Hematopoietic multipotent progenitor cell treated with erythropoietin and hydrocortisone succinate and interleukin-3 and kit ligand, for 17 days (in vitro differentiated cells): ENCODE data around the gene ZNF780B.
"Not testable (repeated sequence)": the region's sequence is repeated elsewhere in the genome, so short reads cannot be mapped to it uniquely, and the experiment has no call there.

Source experiments
- DNase-seq: peaks from one replicate; pipeline ENCODE4 v3.0.0-alpha.2; 2015; ENCODE audit warnings: low spot score

The ZNF780B gene

GRCh38 chr19:40038047-40038446 is 18.0 kb downstream of the ZNF780B start:
- not testable (repeated sequence) for DNase-seq

DNA sequence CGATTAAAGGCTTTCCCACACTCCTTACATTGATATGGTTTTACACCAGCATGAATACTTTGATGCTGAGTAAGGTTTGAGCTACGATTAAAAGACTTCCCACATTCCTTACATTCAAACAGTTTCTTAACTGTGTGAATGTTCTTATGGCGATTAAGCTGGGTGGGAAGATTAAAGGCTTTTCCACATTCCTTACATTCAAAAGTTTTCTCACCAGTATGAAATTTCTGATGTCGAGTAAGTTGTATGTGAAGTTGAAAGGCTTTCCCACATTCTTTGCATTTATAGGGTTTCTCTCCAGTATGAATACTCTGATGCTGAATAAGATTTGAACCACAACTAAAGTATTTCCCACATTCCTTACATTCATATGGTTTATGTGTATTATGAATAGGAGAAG is 20.0 kb downstream of the ZNF780B start:
- no peak for DNase-seq

- no peak for DNase-seq
These were observed 22.0 kb downstream of the ZNF780B start for GRCh38 chr19:40033989-40034560.

- no peak for DNase-seq
These were observed 29.4 kb downstream of the ZNF780B start for GRCh38 chr19:40026597-40026970.

GRCh38 chr19:40025938-40026596 is 30.0 kb downstream of the ZNF780B start:
- no peak for DNase-seq

GRCh38 chr19:40023969-40024368 is 32.1 kb downstream of the ZNF780B start:
- no peak for DNase-seq

DNA sequence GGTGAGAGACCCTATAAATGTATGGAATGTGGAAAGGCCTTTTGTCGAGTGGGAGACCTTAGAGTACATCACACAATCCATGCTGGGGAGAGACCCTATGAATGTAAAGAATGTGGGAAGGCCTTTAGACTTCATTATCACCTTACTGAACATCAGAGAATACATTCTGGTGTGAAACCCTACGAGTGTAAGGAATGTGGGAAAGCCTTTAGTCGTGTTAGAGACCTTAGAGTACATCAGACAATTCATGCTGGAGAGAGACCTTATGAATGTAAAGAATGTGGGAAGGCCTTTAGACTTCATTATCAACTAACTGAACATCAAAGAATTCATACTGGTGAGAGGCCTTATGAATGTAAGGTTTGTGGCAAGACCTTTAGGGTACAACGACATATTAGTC is 42.0 kb downstream of the ZNF780B start:
- no peak for DNase-seq

- no peak for DNase-seq
These were observed 46.4 kb downstream of the ZNF780B start for GRCh38 chr19:40009674-40010073.

- no peak for DNase-seq
These were observed 49.7 kb downstream of the ZNF780B start for GRCh38 chr19:40006273-40006691.

DNA sequence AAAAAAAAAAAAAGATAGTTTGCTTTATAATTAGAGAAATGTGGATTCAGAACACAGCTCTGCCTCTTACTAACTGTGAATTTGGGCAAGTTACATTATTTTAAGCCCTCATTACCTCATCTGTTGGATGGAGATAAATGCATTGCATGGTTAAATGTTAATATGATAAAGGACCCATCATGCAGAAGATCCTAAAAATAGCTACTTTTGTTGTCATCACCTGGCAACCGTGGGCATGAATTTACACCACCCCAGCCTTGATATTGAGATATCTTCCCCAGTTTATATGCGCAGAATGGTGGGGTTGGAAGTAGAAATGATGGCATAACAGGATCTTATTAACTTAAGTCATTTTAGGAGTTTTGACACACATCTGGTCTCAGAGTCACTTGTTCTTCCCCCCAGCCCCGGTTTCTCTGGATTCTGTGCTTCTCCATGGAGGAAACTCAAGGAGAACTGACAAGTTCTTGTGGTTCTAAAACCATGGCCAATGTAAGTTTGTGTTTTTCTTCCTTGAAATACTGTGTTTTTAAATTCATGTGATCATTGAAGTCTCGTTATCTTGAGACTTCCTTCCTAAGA is 50.2 kb downstream of the ZNF780B start:
- DNase-seq = no peak

DNA sequence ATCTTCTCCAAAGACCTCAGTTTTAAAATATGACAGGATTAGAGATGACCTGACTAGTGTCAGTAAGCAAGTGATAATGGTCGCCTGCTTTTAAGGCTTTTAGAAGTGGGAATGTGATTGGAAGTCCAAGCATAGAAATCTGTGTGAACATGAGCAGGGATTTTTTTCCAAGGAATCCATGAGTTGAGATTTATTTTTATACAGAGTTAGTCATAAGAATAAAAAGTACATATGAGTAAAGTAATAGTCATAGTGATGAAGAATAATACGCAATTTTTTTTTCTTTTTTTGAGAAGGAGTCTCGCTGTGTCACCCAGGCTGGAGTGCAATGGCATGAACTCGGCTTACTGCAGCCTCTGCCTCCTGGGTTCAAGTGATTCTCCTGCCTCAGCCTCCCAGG is 57.5 kb downstream of the ZNF780B start:
- DNase-seq = no peak

- DNase-seq = no peak
These were observed 58.3 kb downstream of the ZNF780B start for GRCh38 chr19:39997638-39998216.

DNA sequence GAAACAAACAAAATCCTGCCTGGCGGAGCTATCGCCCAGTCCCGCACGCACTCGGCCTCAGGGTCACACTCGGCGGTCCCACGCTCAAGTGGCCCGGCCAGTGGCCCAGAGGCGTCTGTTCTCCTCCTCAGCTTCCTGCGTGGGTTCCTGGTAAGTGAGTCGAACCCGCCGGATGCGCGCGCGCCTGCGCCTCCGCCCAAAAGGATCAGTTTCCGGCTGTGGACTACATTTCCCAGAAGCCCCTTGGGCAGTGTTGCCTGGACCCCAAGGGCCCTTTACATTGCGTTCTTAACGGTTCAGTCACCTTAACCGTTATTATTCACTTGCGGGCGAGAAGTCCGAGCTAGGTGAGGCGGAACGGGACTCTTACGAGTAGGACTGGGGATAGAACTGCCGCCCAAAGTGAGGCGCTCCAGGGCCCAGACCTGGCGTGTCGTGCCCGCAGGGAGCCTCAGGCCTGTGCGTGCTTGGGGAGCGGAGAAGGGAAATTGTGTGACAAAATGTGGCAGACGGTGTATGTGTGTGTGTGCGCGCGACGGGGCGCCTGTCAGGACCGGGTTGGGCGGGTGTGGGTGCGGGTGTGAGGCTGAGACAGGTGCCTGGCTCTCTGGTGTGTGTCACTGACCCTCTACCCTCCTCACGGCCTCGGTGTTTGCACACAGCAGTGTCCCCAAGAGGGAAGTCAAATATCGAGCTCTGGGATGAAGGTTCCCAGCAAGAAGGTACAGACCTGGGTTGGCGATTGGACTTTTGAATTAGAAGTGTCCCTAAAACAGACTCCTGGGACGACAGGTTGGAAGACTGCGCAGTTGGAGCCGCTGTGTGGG is 59.0 kb downstream of the ZNF780B start, which contains the start of gene ZNF546:
ZNF546 (plus strand) TSS at position 250 of the 827 bp plus-strand sequence. CDS start 1,267 bp downstream, outside the sequence.
- peak; percentile 84 for DNase-seq

DNA sequence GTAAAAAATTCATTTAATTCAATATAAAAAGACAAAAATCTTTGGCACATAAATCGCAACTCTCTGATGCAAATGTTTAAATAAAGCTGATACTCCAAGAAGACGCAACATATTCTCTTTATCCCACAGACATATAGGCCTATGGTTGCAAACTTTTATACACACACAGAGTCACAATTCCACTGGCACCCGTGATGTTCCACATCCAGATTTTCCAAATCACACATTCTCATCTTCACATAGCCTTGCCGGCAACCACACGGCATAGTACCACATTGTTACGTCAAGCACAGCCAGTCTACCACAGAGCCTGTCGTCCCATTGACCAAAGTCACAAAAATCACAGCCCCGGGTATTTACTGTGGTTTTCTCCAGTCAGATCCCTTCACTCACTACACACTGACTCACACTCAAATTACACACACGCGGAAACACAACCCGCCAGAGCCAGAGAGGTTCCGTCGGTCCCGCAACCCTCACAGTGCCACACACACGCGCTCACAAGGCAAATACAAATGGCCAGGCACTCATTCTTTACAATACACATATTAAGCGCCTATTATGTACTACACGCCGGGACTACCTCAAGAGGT is 59.7 kb downstream of the ZNF780B start:
- DNase-seq = no peak

- no peak for DNase-seq
These were observed 60.2 kb downstream of the ZNF780B start for GRCh38 chr19:39995794-39996193.

GRCh38 chr19:39994361-39994760 is 61.7 kb downstream of the ZNF780B start:
- DNase-seq = no peak

- no peak for DNase-seq
These were observed 62.4 kb downstream of the ZNF780B start for GRCh38 chr19:39993605-39994004.

GRCh38 chr19:39987596-39987995 is 68.4 kb downstream of the ZNF780B start:
- DNase-seq = no peak

DNA sequence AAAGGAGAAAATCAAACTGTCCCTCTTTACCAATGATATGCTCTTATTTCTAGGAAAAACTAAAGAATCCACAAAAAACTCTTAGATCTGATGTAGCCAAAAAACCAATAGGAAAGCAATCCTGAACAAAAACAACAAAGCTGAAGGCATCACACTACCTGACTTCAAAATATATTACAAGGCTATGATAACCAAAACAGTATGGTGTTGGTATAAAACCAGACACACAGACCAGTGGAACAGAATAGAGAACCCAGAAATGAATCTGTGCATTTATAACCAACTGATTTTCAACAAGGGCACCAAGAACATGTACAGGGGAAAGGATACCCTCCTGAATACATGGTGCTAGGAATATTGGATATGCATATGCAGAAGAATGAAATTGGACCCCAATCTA is 68.9 kb downstream of the ZNF780B start:
- DNase-seq = no peak

DNA sequence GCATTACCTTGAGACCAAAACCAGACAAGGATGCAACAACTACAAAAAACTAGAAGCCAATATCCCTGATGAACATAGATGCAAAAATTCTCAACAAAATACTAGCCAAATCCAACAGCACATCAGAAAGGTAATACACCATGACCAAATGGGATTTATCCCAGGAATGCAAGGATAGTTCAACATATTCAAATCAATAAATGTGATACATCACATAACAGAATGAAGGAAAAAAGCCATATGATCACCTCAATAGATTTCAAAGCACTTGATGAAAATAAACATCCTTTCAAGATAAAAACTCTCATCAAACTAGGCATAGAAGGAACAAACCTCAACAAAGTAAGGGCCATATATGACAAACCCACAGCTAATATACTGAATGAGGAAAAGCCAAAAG is 69.4 kb downstream of the ZNF780B start:
- DNase-seq = no peak

GRCh38 chr19:39983695-39984300 is 72.2 kb downstream of the ZNF780B start:
- DNase-seq = no peak

DNA sequence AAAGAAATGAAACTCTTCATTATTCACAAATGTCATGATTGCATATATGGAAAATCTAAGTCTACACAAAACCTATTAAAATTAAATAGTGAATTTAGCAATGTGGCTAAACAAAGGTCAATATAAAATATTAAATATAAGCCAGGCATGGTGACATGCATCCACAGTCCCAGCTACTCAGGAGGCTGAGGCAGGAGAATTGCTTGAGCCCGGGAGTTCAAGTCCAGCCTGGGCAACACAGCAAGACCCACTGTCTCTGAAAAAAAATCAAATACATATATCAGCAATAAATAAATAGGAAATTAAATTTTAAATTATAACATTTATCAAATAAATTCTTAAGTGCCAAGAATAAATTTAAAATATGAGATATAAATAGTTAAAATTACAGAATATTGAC is 73.1 kb downstream of the ZNF780B start:
- no peak for DNase-seq
